Fibroblast of mammary gland (primary cell): ENCODE results near the gene ZYG11A.

ENCODE experiments used
- DNase-seq: peaks from one replicate; pipeline ENCODE4 v3.0.0-alpha.2; 2010; ENCODE audit warnings: low read depth
- H3K4me3 ChIP-seq: 2 replicates; pipeline ENCODE4 v1.5.1; 2011; ENCODE audit warnings: low read depth, mild to moderate bottlenecking, low read length, moderate library complexity; ENCODE audit not compliant: control insufficient read depth
- CTCF ChIP-seq: conservative IDR thresholded peaks from 2 replicates; pipeline ENCODE4 v1.5.1; 2011; ENCODE audit warnings: low read depth, low read length, inconsistent platforms; ENCODE audit not compliant: control insufficient read depth, insufficient read depth

ZYG11A gene

GRCh38 chr1:52901384-52901783, 58.8 kb downstream of the ZYG11A start:
- DNase-seq = no peak
- TF ChIP-seq CTCF = peak; percentile 12
- no peak overlapping the region for H3K4me3 ChIP-seq

GRCh38 chr1:52904208-52904926, 61.8 kb downstream of the ZYG11A start:
- no peak for DNase-seq
- no peak overlapping the region for H3K4me3 ChIP-seq
- no peak for TF ChIP-seq CTCF

DNA sequence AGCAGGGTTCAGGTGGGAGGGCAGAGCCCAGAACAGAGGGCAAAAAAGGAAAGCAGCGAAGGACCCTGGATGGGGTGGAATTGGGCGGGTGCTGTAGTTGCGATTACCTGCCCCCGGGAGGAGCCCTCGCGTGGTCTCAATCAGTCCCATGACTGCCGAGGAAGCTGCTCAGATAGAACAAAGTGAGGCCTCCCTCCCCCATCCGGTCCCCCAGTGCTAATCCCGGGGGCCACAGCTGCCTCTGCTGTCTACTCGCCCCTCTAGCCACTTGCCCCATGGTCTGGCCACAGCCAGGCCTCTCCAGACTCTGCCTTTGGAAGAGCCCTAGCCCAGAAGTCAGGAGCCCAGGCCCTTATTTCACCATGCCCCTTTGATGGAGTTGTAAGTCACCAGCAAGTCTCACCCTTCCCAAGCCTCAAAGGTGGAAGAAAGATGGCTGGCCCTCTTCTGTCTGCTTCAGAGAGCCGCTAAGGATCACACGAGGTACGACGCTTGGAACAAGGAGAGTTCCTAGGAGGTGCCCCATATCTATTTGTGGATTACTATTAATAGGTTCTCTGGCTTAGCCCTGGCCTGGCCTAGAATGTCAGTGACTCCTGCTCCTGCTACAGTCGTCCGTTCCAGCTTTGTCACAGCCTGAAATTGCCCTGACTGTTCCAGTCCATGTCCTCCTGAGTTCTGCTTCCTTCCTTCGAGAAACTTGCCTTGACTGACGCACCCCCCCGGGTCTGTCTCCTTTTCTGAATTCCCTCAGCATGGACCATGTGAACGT, 62.6 kb downstream of the ZYG11A start:
- peak; percentile 36 for DNase-seq
- no peak overlapping the region for H3K4me3 ChIP-seq
- TF ChIP-seq CTCF = peak; percentile 45

GRCh38 chr1:52906135-52906603, 63.6 kb downstream of the ZYG11A start:
- no peak for DNase-seq
- no peak overlapping the region for H3K4me3 ChIP-seq
- no peak for TF ChIP-seq CTCF

GRCh38 chr1:52907068-52907811, 64.7 kb downstream of the ZYG11A start:
- no peak for DNase-seq
- no peak overlapping the region for H3K4me3 ChIP-seq

More at GRCh38 chr1:52907068-52907811, 64.7 kb downstream of the ZYG11A start:
- TF ChIP-seq CTCF = no peak
